Right ventricle myocardium superior (tissue), 1 donor: ENCODE results near the gene CCDC93. TPM values are rescaled to one million over a fixed set of nuclear protein-coding genes. Genes with fewer than 3 reads are reported as not detected.
A peak's percentile ranks its signal among the peaks of the same experiment; 100 is the strongest.

Source experiments
- ATAC-seq: fragments of 200-7000 bp; cut with Tn5 transposase; one replicate; pipeline ENCODE4 v1.9.1; 2020; ENCODE audit warnings: mild to moderate bottlenecking; ENCODE audit not compliant: poor library complexity
- DNase-seq: peaks from one replicate; pipeline ENCODE4 v3.0.0-alpha.2; 2020
- intact Hi-C: fragments of 100-400 bp; cut with DNase I; formaldehyde crosslinking; loops from one replicate; pipeline ENCODE4 v1.11.2; 2022
- total RNA-seq: library from RNA; stranded (reverse); fragmentation: NEBNext Ultra II Directional; extraction: Animal tissue kit (Norgen Biotek cat#: 25700); gene quantifications from one replicate; pipeline ENCODE4 v1.2.1, GENCODE V29; 2021
- donor health status: DM: no; HTN: yes; CAD: no; lungs with severe emphysema.

Gene CCDC93
- total RNA-seq, 1 donor from 2014 or later, result 20.9 TPM

DNA sequence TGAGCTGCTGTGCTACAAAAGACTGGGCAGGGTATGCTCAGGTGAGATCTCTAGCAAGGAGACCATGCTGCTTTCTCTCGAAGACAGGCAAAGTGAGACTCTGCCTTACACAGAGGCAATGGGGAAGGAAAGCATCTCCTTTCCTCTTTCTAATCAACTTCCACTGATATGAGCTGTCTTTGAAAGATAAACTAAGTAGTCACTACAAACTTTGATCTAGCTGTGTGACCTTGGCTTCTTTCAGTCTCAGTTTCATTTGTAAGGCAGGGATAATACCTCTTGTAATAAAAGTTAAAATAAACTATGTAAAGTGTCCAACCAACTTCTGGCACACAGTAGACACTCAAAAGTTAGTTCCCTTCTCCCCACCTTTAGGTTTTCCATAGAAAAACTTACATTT, 7.5 kb downstream of the CCDC93 start:
- DNase-seq, result no peak
- intact Hi-C loops, result no loop called here
- no peak for ATAC-seq

- intact Hi-C loops, result loop anchor here (5.0 kb wide), 1 partner anchor 166 kb away; no protein-coding TSS in a partner anchor
- DNase-seq, result no peak
- ATAC-seq, result peak; percentile 97
These were observed 10.5 kb downstream of the CCDC93 start for GRCh38 chr2:118003396-118003824.

DNA sequence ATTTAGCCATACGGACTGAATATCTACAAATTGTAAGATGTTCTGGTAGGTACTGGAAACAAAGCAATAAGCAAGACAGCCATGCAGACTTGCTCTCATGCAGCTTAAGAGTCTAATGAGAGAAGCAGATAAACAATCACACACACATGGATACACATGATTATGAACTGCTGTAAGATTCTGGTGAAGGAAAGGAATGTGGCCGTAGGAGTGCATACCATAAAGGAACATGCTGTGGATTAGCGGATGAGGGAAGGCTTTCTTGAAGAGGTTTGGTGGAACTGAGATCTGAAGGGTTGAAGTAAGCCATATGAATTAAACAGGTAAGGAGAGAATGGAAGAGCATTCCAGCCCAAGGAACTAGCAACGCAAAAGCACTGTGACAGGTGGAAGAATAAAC, 13.8 kb downstream of the CCDC93 start:
- no peak for DNase-seq
- intact Hi-C loops, result loop anchor here (5.0 kb wide), 1 partner anchor 163 kb away; no protein-coding TSS in a partner anchor
- no peak for ATAC-seq

GRCh38 chr2:117997872-117998454, 15.9 kb downstream of the CCDC93 start:
- DNase-seq (no peak), ATAC-seq (peak; percentile 55)
- intact Hi-C loops, result no loop called here

GRCh38 chr2:117996525-117996924, 17.3 kb downstream of the CCDC93 start:
- intact Hi-C loops, result no loop called here
- ATAC-seq, result no peak
- DNase-seq, result no peak

DNA sequence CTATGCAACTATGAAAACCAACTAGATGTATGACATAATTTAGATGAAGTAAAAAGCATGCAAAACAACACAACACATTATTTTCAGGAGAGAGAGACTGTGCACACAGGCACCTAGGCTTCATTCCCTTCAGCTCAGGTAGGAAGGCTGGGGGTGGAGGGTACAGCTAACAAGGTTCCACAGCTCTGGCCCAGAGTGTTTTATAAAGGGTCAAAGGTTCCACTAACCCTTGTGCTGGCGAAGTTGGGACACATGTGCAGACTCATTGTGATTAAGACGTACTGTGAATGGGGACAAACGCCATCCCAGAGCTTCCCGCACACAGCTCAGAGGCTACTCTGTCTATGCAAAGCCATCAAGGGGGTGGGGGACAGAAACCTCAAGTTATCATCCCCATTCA, 19.1 kb downstream of the CCDC93 start:
- intact Hi-C loops, result no loop called here
- ATAC-seq (no peak), DNase-seq (no peak)

GRCh38 chr2:117989854-117990438, 23.9 kb downstream of the CCDC93 start:
- ATAC-seq (no peak), DNase-seq (no peak)
- intact Hi-C loops, result no loop called here

DNA sequence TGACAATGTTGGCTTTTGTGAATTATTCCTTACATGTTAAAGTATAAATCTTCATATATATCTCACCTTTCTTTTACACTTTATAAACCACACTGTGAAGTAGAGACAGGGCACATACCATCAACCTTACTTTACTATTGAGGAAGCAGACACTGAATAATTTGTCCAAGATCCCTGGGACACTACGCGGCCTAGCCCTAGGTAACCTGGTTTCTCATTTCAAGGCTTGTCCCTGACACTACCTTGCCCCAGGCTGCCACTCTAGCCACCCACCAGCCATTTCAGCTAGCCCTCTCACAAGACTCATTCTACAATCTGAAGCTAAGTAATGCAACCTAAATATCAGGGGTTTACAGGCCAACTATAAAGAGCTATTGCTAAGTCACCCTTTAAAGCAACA, 26.7 kb downstream of the CCDC93 start:
- intact Hi-C loops, result no loop called here
- ATAC-seq (no peak), DNase-seq (no peak)

GRCh38 chr2:117985092-117985491, 28.8 kb downstream of the CCDC93 start:
- DNase-seq (no peak), ATAC-seq (no peak)
- intact Hi-C loops, result no loop called here

GRCh38 chr2:117984208-117984607, 29.7 kb downstream of the CCDC93 start:
- ATAC-seq (no peak), DNase-seq (no peak)
- intact Hi-C loops, result no loop called here

DNA sequence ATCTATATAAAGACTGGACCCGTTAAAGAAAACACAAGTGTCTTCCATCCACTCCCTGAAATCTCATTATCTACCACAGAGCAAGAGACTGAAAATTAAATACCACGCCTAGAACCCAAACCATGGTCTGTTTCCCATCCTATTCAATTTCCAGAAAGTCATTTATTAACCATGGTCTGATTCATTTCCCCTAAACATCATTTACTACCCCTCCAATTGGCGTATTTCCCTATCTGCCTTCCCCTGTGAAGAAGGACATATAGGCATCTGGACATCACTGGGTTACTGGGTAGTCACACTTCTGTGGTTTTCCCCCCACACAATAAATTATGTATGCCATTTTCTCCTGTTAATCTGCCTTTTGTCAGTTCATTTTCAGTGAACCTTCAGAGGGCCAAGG, 30.8 kb downstream of the CCDC93 start:
- no peak for DNase-seq
- intact Hi-C loops, result no loop called here
- no peak for ATAC-seq

DNA sequence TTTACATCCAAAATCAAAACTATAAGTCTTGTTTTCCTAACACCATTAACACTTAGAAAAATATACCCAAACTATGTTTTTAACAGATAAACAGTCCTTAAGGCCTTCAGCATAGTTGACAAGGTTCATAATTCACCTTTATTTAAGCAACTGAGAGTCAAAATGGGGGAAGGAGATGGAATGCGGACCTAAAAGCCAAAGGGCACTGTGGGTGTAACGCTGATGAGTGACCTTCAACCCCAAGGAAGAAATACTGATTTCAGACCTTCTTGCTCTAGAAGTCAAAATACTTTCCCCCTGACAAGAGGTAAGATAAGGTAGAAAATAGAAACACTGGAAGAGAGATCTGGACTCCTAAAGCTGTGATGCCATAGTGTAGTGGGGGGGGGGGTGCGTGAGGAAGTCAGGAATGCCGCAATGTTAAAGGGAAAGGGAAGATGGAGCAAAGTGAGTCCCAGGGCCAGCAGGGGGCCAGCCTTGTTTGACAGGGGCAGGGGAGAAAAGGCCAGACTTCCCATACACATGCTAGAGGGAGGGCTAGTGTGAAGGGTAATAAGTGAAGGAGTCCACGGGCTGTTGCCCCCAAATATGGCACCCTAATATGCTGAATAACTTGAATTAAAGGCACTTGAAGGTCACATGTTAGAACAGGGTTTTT, 31.4 kb downstream of the CCDC93 start:
- no peak for DNase-seq
- ATAC-seq, result no peak
- intact Hi-C loops, result no loop called here

- ATAC-seq (no peak), DNase-seq (no peak)
- intact Hi-C loops, result no loop called here
These were observed 32.1 kb downstream of the CCDC93 start for GRCh38 chr2:117981810-117982209.

DNA sequence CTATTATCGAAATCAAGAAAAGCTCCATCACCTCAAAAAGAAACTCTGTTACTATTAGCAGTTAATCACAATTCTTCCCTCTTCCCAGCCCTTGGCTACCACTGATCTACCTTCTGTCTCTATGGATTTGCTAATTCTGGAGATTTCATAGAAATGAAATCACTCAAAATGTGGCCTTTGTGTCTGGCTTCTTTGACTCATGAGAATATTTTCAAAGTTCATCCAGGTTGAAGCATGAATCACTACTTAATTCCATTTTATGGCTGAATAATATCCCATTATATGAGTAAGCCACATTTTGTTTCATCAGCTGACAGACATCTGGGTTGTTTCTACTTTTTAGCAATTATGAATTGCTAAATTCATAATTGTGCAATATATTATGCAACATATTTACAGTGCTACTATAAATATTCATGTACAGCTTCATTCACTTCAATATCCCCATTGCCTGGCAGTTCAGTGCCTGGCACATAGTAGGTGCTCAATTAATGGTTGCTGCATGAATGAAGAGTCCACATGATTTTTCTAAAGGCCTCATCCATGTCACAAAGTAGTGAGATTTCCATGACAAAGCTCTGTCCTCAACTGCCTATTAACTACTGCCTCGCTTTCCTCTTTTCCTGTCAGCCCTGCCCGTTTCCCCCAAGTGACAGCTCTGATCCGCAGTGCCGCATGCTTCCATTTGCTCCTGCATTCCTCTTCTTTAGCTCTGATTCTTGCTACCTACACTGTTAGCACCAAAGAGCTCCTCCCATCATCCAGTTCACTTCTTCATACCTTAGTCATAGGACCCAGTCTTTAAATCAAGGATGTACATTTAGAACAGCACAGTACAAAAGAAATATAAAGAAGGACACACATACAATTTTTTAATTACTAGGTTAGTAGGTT, 32.8 kb downstream of the CCDC93 start:
- DNase-seq (no peak), ATAC-seq (peak; percentile 62)
- intact Hi-C loops, result no loop called here

- intact Hi-C loops, result no loop called here
- no peak for DNase-seq
- ATAC-seq, result no peak
These were observed 33.8 kb downstream of the CCDC93 start for GRCh38 chr2:117979911-117980701.

GRCh38 chr2:117977696-117978095, 36.2 kb downstream of the CCDC93 start:
- intact Hi-C loops, result no loop called here
- no peak for ATAC-seq

GRCh38 chr2:117976581-117976980, 37.3 kb downstream of the CCDC93 start:
- intact Hi-C loops, result no loop called here
- DNase-seq, result no peak
- no peak for ATAC-seq

More at GRCh38 chr2:117977696-117978095, 36.2 kb downstream of the CCDC93 start:
- DNase-seq, result no peak

- ATAC-seq, result no peak
- DNase-seq, result no peak
- intact Hi-C loops, result no loop called here
These were observed 40.3 kb downstream of the CCDC93 start for GRCh38 chr2:117973498-117974082.
